H1 (cell line): ENCODE data around the gene MAN1A2. TPM values are rescaled to one million over a fixed set of nuclear protein-coding genes. Genes with fewer than 3 reads are reported as not detected.

Source experiments
- CTCF ChIA-PET: fragments of 300-600 bp; sonication (Branson Sonifier 250); formaldehyde crosslinking; loops from one replicate; lab custom pipeline; 2021; ENCODE audit not compliant: partially characterized antibody; lab: Charles Lee
- POLR2A ChIA-PET: fragments of 300-600 bp; sonication (Branson Sonifier 250); formaldehyde crosslinking; loops from one replicate; lab custom pipeline; 2021; ENCODE audit warnings: inconsistent platforms; ENCODE audit not compliant: partially characterized antibody; lab: Charles Lee
- DNase-seq, 2 experiments: peaks; one replicate each; pipeline versions ENCODE4 v3.0.0 to v3.0.0-alpha.2; 2010 to 2022; ENCODE audit warnings: low spot score in 2 of 2, low read depth in 1 of 2, mixed read lengths in 1 of 2
- FAIRE-seq: peaks from 2 replicates; lab custom pipeline; 2011; peaks lifted over from hg19 to GRCh38; lab: Jason Lieb, UNC
- H2AFZ ChIP-seq: 2 replicates; pipeline ENCODE4 v1.8.1; 2012; ENCODE audit warnings: low read length, inconsistent platforms
- H2AK5ac ChIP-seq: 2 replicates; pipeline ENCODE4 v1.6.1; 2013; ENCODE audit warnings: low read depth, low read length
- H2BK120ac ChIP-seq: replicated peaks from 2 replicates; pipeline ENCODE3; 2013; ENCODE audit warnings: low read depth, low read length, inconsistent platforms
- H2BK12ac ChIP-seq: 2 replicates; pipeline ENCODE4 v1.6.1; 2013; ENCODE audit warnings: low read depth, low read length
- H2BK15ac ChIP-seq: 2 replicates; pipeline ENCODE4 v1.6.1; 2013; ENCODE audit warnings: low read length
- H2BK20ac ChIP-seq: 2 replicates; pipeline ENCODE4 v1.6.1; 2013; ENCODE audit warnings: low read length
- H2BK5ac ChIP-seq: 2 replicates; pipeline ENCODE4 v1.6.1; 2013; ENCODE audit warnings: low read depth, low read length
- H3K14ac ChIP-seq: 2 replicates; pipeline ENCODE4 v1.6.1; 2013; ENCODE audit warnings: inconsistent platforms; ENCODE audit not compliant: insufficient read length
- H3K18ac ChIP-seq: 2 replicates; pipeline ENCODE4 v1.6.1; 2013; ENCODE audit warnings: low read length; ENCODE audit errors: extremely low read depth
- H3K23ac ChIP-seq: 2 replicates; pipeline ENCODE4 v1.6.1; 2013; ENCODE audit warnings: inconsistent platforms; ENCODE audit not compliant: insufficient read length
- H3K23me2 ChIP-seq: 2 replicates; pipeline ENCODE4 v1.6.1; 2013; ENCODE audit warnings: low read depth, low read length
- H3K27ac ChIP-seq: 2 replicates; pipeline ENCODE4 v1.6.1; 2011; ENCODE audit warnings: low read depth, low read length, inconsistent platforms
- H3K27me3 ChIP-seq, 4 experiments: replicated peaks in 1 of 4; 1 replicate in 1 of 4; 2 replicates in 3 of 4; pipeline versions ENCODE4 v1.6.1 to v1.8.1; 2011 to 2013; ENCODE audit warnings: low read length in 3 of 4, mild to moderate bottlenecking in 3 of 4, inconsistent platforms in 2 of 4, mixed read lengths in 2 of 4, moderate library complexity in 1 of 4; ENCODE audit not compliant: control insufficient read depth in 3 of 4, insufficient read depth in 3 of 4; ENCODE audit errors: extremely low read depth in 1 of 4
- H3K36me3 ChIP-seq, 4 experiments: 2 replicates each; pipeline versions ENCODE4 v1.6.1 to v1.8.1; 2011 to 2013; ENCODE audit warnings: mild to moderate bottlenecking in 4 of 4, low read length in 3 of 4, moderate library complexity in 2 of 4, control low read depth in 1 of 4, inconsistent platforms in 1 of 4; ENCODE audit not compliant: insufficient read depth in 4 of 4, control insufficient read depth in 2 of 4
- H3K4ac ChIP-seq: replicated peaks from 2 replicates; pipeline ENCODE3; 2013; ENCODE audit warnings: low read length, low read depth, mixed read lengths, inconsistent platforms; ENCODE audit not compliant: insufficient read length
- H3K4me1 ChIP-seq, 4 experiments: replicated peaks in 1 of 4; 1 replicate in 1 of 4; 2 replicates in 3 of 4; pipeline versions ENCODE4 v1.6.1 to v1.8.1; 2011 to 2013; ENCODE audit warnings: low read length in 3 of 4, inconsistent platforms in 2 of 4, mixed read lengths in 1 of 4; ENCODE audit not compliant: insufficient read depth in 4 of 4, control insufficient read depth in 3 of 4
- H3K4me2 ChIP-seq, 2 experiments: 2 replicates each; pipeline versions ENCODE4 v1.6.1 to v1.8.1; 2011 to 2013; ENCODE audit warnings: low read depth in 2 of 2, low read length in 2 of 2, control low read depth in 1 of 2, inconsistent platforms in 1 of 2, mild to moderate bottlenecking in 1 of 2; ENCODE audit not compliant: insufficient read depth in 1 of 2
- H3K4me3 ChIP-seq, 4 experiments: fragments of 200-600, 300-600 bp in 1 of 4; sonication (generic), shearing (Covaris generic), sonication (Bioruptor Twin) in 1 of 4; 2 replicates each; pipeline versions ENCODE4 v1.5.1 to v1.8.1; 2011 to 2016; ENCODE audit warnings: low read length in 4 of 4, low read depth in 3 of 4, control low read depth in 2 of 4, inconsistent platforms in 2 of 4, mild to moderate bottlenecking in 2 of 4, mixed read lengths in 1 of 4, moderate library complexity in 1 of 4; ENCODE audit not compliant: insufficient read depth in 2 of 4; ENCODE audit errors: extremely low read depth in 1 of 4
- H3K56ac ChIP-seq: replicated peaks from 2 replicates; pipeline ENCODE3; 2013; ENCODE audit warnings: low read depth, mild to moderate bottlenecking, mixed read lengths, low read length, inconsistent platforms; ENCODE audit not compliant: insufficient read length
- H3K79me1 ChIP-seq: 2 replicates; pipeline ENCODE4 v1.6.1; 2013; ENCODE audit warnings: low read depth, low read length, control low read depth
- H3K79me2 ChIP-seq, 2 experiments: 2 replicates each; pipeline versions ENCODE4 v1.6.1 to v1.8.1; 2012 to 2013; ENCODE audit warnings: low read length in 2 of 2, mild to moderate bottlenecking in 2 of 2, inconsistent platforms in 1 of 2; ENCODE audit not compliant: insufficient read depth in 2 of 2, control insufficient read depth in 1 of 2
- H3K9ac ChIP-seq, 4 experiments: replicated peaks in 1 of 4; 1 replicate in 1 of 4; 2 replicates in 3 of 4; pipeline versions ENCODE4 v1.6.1 to v1.8.1; 2011 to 2013; ENCODE audit warnings: low read depth in 3 of 4, low read length in 3 of 4, control low read depth in 2 of 4, mild to moderate bottlenecking in 2 of 4, moderate library complexity in 2 of 4, inconsistent platforms in 1 of 4; ENCODE audit errors: extremely low read depth in 1 of 4
- H3K9me3 ChIP-seq, 2 experiments: 2 replicates each; pipeline versions ENCODE4 v1.6.1 to v1.8.1; 2012 to 2013; ENCODE audit warnings: mild to moderate bottlenecking in 2 of 2, moderate library complexity in 2 of 2, control low read depth in 1 of 2, inconsistent platforms in 1 of 2, low read depth in 1 of 2, low read length in 1 of 2, mixed read lengths in 1 of 2; ENCODE audit not compliant: insufficient read depth in 2 of 2
- H4K20me1 ChIP-seq, 2 experiments: replicated peaks in 1 of 2; 2 replicates each; pipeline versions ENCODE3 to v1.8.1; 2011 to 2013; ENCODE audit warnings: inconsistent platforms in 2 of 2, low read length in 2 of 2, mild to moderate bottlenecking in 1 of 2; ENCODE audit not compliant: insufficient read depth in 2 of 2, control insufficient read depth in 1 of 2
- H4K5ac ChIP-seq: 2 replicates; pipeline ENCODE4 v1.6.1; 2013; ENCODE audit warnings: low read length, low read depth, mixed read lengths, inconsistent platforms; ENCODE audit not compliant: insufficient read length
- H4K8ac ChIP-seq: 2 replicates; pipeline ENCODE4 v1.8.0; 2013; ENCODE audit warnings: mild to moderate bottlenecking, moderate library complexity, low read length, inconsistent platforms; ENCODE audit not compliant: insufficient read depth; ENCODE audit errors: extremely low read depth
- H4K91ac ChIP-seq: replicated peaks from 2 replicates; pipeline ENCODE3; 2013; ENCODE audit warnings: low read length, mixed read lengths, inconsistent platforms; ENCODE audit not compliant: insufficient read length
- ASH2L ChIP-seq: fragments of 200-600, 300-600 bp; sonication (generic); IDR thresholded peaks from one replicate; pipeline ENCODE4 v1.7.1; 2017; ENCODE audit warnings: low read length
- CHD2 ChIP-seq: IDR thresholded peaks from 2 replicates; pipeline ENCODE4 v1.6.1; 2012; ENCODE audit warnings: low read length, improper control_type of control experiment
- EP300 ChIP-seq, 2 experiments: IDR thresholded peaks; 1 replicate in 1 of 2; 2 replicates in 1 of 2; pipeline ENCODE4 v1.6.1; 2011 to 2012; ENCODE audit warnings: low read depth in 2 of 2, low read length in 2 of 2, mild to moderate bottlenecking in 2 of 2, borderline replicate concordance in 1 of 2, inconsistent platforms in 1 of 2, moderate library complexity in 1 of 2
- NRF1 ChIP-seq: IDR thresholded peaks from 2 replicates; pipeline ENCODE4 v1.6.1; 2011; ENCODE audit warnings: mild to moderate bottlenecking, low read depth, low read length, improper control_type of control experiment
- POLR2A ChIP-seq, 2 experiments: IDR thresholded peaks; 1 replicate in 1 of 2; 2 replicates in 1 of 2; pipeline ENCODE4 v1.6.1; 2011; ENCODE audit warnings: low read depth in 2 of 2, low read length in 2 of 2, mild to moderate bottlenecking in 2 of 2; ENCODE audit errors: control extremely low read depth in 1 of 2
- RBBP5 ChIP-seq: IDR thresholded peaks from 2 replicates; pipeline ENCODE4 v1.7.1; 2012; ENCODE audit warnings: low read depth, mild to moderate bottlenecking, inconsistent platforms, low read length, moderate library complexity, borderline replicate concordance
- RNF2 ChIP-seq: fragments of 200-900, 300-1000 bp; sonication (generic); IDR thresholded peaks from 2 replicates; pipeline ENCODE4 v1.7.1; 2016; ENCODE audit warnings: borderline replicate concordance, low read depth, mild to moderate bottlenecking, antibody characterized with exemption, low read length; ENCODE audit not compliant: poor library complexity, severe bottlenecking; ENCODE audit errors: missing control alignments
- WGBS, 2 experiments: shearing (Covaris generic) in 1 of 2; methylation state at CpG; one replicate each; pipeline versions ENCODE4 v1.1.6 to v1.1.7; 2013 to 2015; ENCODE audit warnings: low lambda C conversion rate in 2 of 2, mixed read lengths in 2 of 2, inconsistent platforms in 1 of 2, low coverage in 1 of 2, missing lambda C conversion rate in 1 of 2; ENCODE audit not compliant: insufficient replicate concordance in 2 of 2, insufficient coverage in 1 of 2, insufficient read length in 1 of 2; ENCODE audit errors: extremely low coverage in 1 of 2, missing lambda C conversion rate in 1 of 2; 5-methylcytosine and 5-hydroxymethylcytosine counted together
- polyA plus RNA-seq, 7 experiments: library from polyadenylated mRNA; depleted of rRNA in 3 of 7; stranded (reverse) in 5 of 7; unstranded in 2 of 7; fragments of >200 nt in 5 of 7; fragments of 200-250 nt in 2 of 7; gene quantifications; 1 replicate in 5 of 7; 2 replicates in 1 of 7; 4 replicates in 1 of 7; pipeline versions ENCODE4 v1.2.1 to v1.2.3, GENCODE V29; 2011 to 2013; ENCODE audit warnings: missing spikeins in 2 of 7, mixed read lengths in 2 of 7
- total RNA-seq: library from RNA; stranded (reverse); fragmentation: NEBNext Ultra II Directional; extraction: Animal tissue kit (Norgen Biotek cat#: 25700); gene quantifications from 2 replicates; pipeline ENCODE4 v1.2.1, GENCODE V29; 2021
- TF ChIP-seq, protein P1 (sequence below): IDR thresholded peaks from 2 replicates; pipeline ENCODE4 v1.6.1; 2012; ENCODE audit warnings: inconsistent platforms

MAN1A2 gene
- total and polyA plus RNA-seq, 2 of the 8 experiments (the other 6 are each of a cell fraction or from before 2014, with no cell fraction given), result 5.5 to 18.8 TPM

- no peak overlapping the region for H3K4ac ChIP-seq
- DNase-seq (no peak), FAIRE-seq (no peak)
- no peak overlapping the region for H3K27ac ChIP-seq
- no peak overlapping the region for H2AFZ ChIP-seq
- no peak overlapping the region for H2BK120ac ChIP-seq
- no peak overlapping the region for H4K91ac ChIP-seq
- H3K56ac ChIP-seq, result no peak overlapping the region
- H4K8ac ChIP-seq, result no peak overlapping the region
- H2AK5ac ChIP-seq, result no peak overlapping the region
- H2BK5ac ChIP-seq, result no peak overlapping the region
- no peaks in the 10 kb centered on the region for H3K79me1 ChIP-seq
- H4K5ac ChIP-seq, result no peak overlapping the region
- no peaks in the 10 kb centered on the region for H3K4me1 ChIP-seq
- H4K20me1 ChIP-seq, result no peaks in the 10 kb centered on the region
- no peak overlapping the region for H3K4me3 ChIP-seq
- H2BK20ac ChIP-seq, result no peak overlapping the region
- no peak overlapping the region for H3K9ac ChIP-seq
- H3K27me3 ChIP-seq, result no peaks in the 10 kb centered on the region
- H3K23me2 ChIP-seq, result no peaks in the 10 kb centered on the region
- ChIA-PET CTCF (interaction anchor here (0.6 kb wide), 1 partner anchor 1720 kb away, joined by 5 read pairs; no protein-coding TSS in a partner anchor), POLR2A (interaction anchor here (0.8 kb wide), 1 partner anchor 16 kb away, joined by 3 read pairs; no protein-coding TSS in a partner anchor)
- no peaks in the 10 kb centered on the region for H3K79me2 ChIP-seq
- H2BK12ac ChIP-seq, result no peak overlapping the region
- H3K9me3 ChIP-seq, result 0 out of 4 replicates have a peak, but pooled peaks cover 0 to 3% of the 10 kb centered on the region in 2 experiments
- H3K23ac ChIP-seq, result no peak overlapping the region
- no peaks in the 10 kb centered on the region; a peak in 1 of 8 replicates for H3K36me3 ChIP-seq
- H3K18ac ChIP-seq, result no peak overlapping the region
- 95% methylated on average over 3 of the region's 3 CpGs; no CpG with 5 or more reads in 1 of the 2 experiments for WGBS, 2 experiments
- no peak overlapping the region for H3K4me2 ChIP-seq
- H3K14ac ChIP-seq, result no peak overlapping the region
- no peak overlapping the region for H2BK15ac ChIP-seq
- no peak for TF ChIP-seq RNF2
- no peak for TF ChIP-seq NRF1
- TF ChIP-seq, protein P1, sequence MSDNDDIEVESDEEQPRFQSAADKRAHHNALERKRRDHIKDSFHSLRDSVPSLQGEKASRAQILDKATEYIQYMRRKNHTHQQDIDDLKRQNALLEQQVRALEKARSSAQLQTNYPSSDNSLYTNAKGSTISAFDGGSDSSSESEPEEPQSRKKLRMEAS, result no peak
- TF ChIP-seq RBBP5, result no peak
- TF ChIP-seq CHD2, result no peak
- no peak for TF ChIP-seq POLR2A (IDR thresholded peaks at IDR 0.05; ENCODE audit: control extremely low read depth in 1 of 2, low read depth in 2 of 2, low read length in 2 of 2)
- TF ChIP-seq ASH2L, result no peak
- TF ChIP-seq EP300 (IDR thresholded peaks at IDR 0.05; ENCODE audit: borderline replicate concordance in 1 of 2, low read depth in 2 of 2, low read length in 2 of 2), result no peak
Measured at GRCh38 chr1:117452216-117452615, 85.0 kb downstream of the MAN1A2 start.
